ENCODE measurements around the gene HPN.

The HPN gene

DNA sequence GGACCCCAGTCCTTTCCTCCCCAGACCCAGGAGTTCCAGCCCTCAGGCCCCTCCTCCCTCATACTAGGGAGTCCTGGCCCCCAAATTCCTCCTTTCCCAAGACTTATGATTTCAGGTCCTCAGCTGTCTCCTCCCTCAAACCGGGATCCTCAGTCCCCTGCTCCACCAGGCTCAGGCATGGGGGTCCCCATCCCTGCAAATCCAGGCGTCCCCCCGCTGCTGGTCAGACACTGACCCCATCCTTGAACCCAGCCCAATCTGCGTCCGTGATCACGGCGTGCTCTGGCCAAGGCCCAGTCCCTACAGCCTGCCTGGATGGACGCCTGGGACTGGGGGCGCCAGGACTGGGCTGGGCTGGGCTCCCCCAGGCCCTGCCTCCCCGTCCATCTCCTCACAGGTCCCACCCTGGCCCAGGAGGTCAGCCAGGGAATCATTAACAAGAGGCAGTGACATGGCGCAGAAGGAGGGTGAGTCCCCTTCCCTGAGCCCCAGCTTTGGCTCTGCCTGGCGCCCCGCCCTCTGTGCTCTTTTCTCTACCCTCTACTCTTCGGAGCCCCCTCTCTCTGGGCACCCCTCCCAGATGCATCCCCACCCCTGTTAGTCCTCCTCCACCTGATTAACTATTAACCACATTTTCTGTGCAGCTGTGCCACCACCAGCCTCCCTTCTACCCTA lies 672 bp downstream of the HPN start:
- TF ChIP-seq, protein P1, sequence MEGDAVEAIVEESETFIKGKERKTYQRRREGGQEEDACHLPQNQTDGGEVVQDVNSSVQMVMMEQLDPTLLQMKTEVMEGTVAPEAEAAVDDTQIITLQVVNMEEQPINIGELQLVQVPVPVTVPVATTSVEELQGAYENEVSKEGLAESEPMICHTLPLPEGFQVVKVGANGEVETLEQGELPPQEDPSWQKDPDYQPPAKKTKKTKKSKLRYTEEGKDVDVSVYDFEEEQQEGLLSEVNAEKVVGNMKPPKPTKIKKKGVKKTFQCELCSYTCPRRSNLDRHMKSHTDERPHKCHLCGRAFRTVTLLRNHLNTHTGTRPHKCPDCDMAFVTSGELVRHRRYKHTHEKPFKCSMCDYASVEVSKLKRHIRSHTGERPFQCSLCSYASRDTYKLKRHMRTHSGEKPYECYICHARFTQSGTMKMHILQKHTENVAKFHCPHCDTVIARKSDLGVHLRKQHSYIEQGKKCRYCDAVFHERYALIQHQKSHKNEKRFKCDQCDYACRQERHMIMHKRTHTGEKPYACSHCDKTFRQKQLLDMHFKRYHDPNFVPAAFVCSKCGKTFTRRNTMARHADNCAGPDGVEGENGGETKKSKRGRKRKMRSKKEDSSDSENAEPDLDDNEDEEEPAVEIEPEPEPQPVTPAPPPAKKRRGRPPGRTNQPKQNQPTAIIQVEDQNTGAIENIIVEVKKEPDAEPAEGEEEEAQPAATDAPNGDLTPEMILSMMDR (IDR thresholded peaks at IDR 0.05; ENCODE audit: control insufficient read depth, extremely low read depth, insufficient read depth): no peak
- peak overlapping the region; percentile 99 for H3K4me3 ChIP-seq (ENCODE audit: low read depth, low read length)

DNA sequence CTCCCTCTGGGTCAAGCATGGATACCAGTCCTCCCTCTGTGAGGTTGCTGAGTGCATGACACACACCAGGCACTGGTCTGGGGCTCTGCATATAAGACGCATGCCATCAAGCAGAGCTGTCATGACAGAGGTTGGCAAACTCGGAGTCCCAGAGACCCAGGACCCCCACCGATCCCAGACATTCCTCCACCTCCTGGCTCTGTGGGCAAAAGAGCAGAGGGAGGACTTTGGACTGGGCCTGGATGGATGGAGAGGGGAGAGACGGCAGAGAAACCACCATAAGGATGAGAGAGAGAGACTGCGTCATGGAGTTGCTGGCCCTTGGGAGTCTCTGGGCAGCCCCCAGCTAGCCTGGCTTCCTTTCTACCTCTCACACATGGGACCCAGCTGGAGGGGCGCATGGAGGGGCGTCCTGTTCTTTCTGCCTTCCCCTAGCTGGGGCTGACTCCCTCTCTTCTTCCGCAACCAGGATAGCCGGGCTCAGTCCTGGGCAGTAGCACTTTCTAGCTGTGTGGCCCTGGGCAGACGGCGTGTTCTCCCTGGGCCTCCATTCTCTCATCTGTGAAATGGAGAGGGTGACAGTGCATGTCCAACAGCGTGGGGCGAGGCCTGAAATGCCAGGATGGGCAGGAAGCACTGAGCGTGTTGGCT lies 1.6 kb downstream of the HPN start:
- no peak for DNase-seq (ENCODE audit: low read depth)
- TF ChIP-seq, protein P1 (IDR thresholded peaks at IDR 0.05; ENCODE audit: control insufficient read depth, extremely low read depth, insufficient read depth): no peak
- H3K4me3 ChIP-seq (ENCODE audit: low read depth, low read length): peak overlapping the region; percentile 99

More for the DNA sequence above, 672 bp downstream of the HPN start:
- DNase-seq (ENCODE audit: low read depth): no peak

DNA sequence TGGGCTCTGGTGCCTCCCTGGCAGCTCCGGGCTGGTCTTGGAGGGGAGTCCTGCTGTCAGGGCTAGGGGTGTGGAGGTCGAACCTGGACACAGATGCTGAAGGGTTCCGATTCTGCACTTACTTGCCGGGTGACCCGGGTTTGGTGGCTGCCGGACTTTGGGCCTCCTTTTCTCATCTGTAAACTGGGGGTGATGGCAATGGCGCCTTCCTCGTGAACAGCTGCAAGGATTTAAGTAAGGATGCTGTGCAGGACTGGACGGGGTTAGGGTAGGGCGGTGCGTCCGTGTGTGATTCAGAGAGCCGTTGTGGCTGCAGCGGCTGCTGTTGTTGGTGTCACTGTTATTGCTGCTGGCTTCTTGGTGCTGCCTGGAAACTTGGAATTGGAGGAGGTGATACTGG lies 2.4 kb downstream of the HPN start:
- no peak for DNase-seq (ENCODE audit: low read depth)
- TF ChIP-seq, protein P1 (IDR thresholded peaks at IDR 0.05; ENCODE audit: control insufficient read depth, extremely low read depth, insufficient read depth): no peak
- peak overlapping the region; percentile 99 for H3K4me3 ChIP-seq (ENCODE audit: low read depth, low read length)

DNA sequence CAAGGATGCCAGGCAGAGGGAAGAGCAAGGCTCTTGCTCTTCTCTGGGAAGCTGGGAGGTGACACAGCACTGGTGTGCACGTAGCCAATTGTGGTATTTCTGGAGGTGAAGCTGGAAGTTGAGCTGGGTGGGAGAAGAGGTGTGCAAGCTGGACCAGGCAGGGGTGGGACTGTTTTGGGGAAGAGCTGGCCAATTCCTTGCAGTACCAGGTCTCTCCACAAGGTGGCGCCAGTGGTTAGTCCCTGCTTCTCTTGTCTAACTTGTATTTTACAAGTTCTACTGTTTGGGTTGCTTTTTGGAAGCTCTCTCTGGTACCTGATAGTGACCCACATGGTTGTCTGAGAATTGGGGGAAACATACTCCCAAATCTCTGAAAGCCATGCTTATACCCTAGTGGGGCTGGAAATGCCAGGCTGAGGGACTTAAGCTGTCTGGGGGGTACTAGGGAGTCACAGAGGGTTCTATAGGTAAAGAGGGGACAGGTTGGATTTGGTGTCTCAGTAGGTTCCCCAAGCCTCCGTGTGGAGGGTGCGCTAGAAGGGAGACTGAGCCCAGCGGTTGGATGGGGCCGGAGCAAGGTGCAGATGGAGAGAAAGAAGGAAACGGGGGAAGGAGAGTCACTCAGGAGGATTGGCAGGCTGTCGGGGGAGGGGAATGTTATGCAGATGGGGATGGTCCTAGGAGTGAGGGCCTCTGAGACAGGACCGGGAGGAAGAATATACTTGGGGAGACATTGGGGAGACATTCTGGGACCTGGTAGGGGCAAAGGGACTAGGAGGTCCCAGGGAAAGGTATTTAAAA lies 3.0 kb downstream of the HPN start:
- DNase-seq (ENCODE audit: low read depth): peak; percentile 66
- H3K4me3 ChIP-seq (ENCODE audit: low read depth, low read length): peak overlapping the region; percentile 99
- TF ChIP-seq, protein P1 (IDR thresholded peaks at IDR 0.05; ENCODE audit: control insufficient read depth, extremely low read depth, insufficient read depth): peak; percentile 80

DNA sequence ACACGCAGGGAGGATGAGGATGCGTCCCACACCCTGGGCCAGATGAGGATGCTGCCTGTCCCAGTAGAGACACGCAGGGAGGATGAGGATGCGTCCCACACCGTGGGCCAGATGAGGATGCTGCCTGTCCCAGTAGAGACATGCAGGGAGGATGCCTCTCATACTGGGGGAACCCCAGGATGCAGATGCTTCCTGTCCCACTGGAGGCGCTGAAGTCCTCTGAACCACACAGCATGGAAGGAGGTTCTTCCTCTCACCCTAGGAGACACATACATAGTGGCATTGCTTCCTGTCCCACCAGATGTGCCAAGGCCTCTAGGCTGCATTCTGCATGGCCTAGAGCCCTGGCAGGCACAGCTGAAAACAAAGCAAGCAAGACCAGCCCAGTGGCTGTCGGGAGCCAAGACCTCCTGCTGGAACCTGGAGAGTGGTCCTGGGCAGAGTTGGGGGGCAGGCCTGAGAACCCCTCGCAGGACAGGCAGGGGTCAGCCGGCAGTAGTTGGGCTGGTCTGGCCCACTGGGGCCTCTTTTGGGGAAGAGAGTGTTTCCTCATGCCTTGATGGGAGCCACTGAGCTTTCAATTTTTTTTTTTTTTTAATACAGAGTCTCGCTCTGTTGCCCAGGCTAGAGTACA lies 4.3 kb downstream of the HPN start:
- DNase-seq (ENCODE audit: low read depth): no peak
- TF ChIP-seq, protein P1 (IDR thresholded peaks at IDR 0.05; ENCODE audit: control insufficient read depth, extremely low read depth, insufficient read depth): no peak
- no peak overlapping the region for H3K4me3 ChIP-seq (ENCODE audit: low read depth, low read length)

DNA sequence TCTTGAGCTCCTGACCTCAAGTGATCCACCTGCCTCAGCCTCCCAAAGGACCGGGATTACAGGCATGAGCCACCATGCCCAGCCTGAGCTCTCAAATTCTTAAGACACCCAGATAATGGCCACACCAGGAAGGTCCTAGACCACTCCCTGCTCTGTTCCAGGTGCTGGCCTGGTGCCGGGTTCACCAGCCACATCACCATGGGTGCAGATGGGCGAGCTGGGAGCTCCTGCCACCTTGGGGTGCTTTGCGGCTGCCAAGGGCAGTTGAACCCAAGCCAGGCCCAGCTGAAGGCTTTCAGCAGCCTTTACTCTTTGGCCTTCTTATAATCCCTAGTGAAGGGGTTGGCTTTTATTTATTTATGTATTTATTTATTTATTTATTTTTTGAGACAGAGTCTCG lies 4.9 kb downstream of the HPN start:
- no peak for DNase-seq (ENCODE audit: low read depth)
- H3K4me3 ChIP-seq (ENCODE audit: low read depth, low read length): no peak overlapping the region
- TF ChIP-seq, protein P1 (IDR thresholded peaks at IDR 0.05; ENCODE audit: control insufficient read depth, extremely low read depth, insufficient read depth): no peak

Data from LNCaP clone FGC (cell line).